ENCODE results near the gene NBPF1.
"Not testable (repeated sequence)": the region's sequence is repeated elsewhere in the genome, so short reads cannot be mapped to it uniquely, and the experiment has no call there.

Gene NBPF1

GRCh38 chr1:16520435-16521287, 92.7 kb downstream of the NBPF1 start:
- H3K36me3 ChIP-seq (ENCODE audit: insufficient read depth, low read depth, low read length); H3K27ac ChIP-seq (ENCODE audit: low read length); H3K4me1 ChIP-seq (ENCODE audit: insufficient read depth, low read length); H3K27me3 ChIP-seq (ENCODE audit: insufficient read depth, low read length); H3K9me3 ChIP-seq (ENCODE audit: insufficient read depth, low read depth, low read length); H3K9ac ChIP-seq (ENCODE audit: low read depth, low read length); H3K4me3 ChIP-seq (ENCODE audit: low read length): not testable (repeated sequence)

GRCh38 chr1:16519255-16519951, 94.0 kb downstream of the NBPF1 start:
- not testable (repeated sequence) for H3K4me1 ChIP-seq (ENCODE audit: insufficient read depth, low read length); H3K27ac ChIP-seq (ENCODE audit: low read length); H3K36me3 ChIP-seq (ENCODE audit: insufficient read depth, low read depth, low read length)

GRCh38 chr1:16518913-16519254, 94.5 kb downstream of the NBPF1 start:
- H3K9me3 ChIP-seq (ENCODE audit: insufficient read depth, low read depth, low read length); H3K36me3 ChIP-seq (ENCODE audit: insufficient read depth, low read depth, low read length); H3K27me3 ChIP-seq (ENCODE audit: insufficient read depth, low read length); H3K9ac ChIP-seq (ENCODE audit: low read depth, low read length); H3K4me3 ChIP-seq (ENCODE audit: low read length); H3K27ac ChIP-seq (ENCODE audit: low read length); H3K4me1 ChIP-seq (ENCODE audit: insufficient read depth, low read length): not testable (repeated sequence)

More at GRCh38 chr1:16519255-16519951, 94.0 kb downstream of the NBPF1 start:
- H3K9me3 ChIP-seq (ENCODE audit: insufficient read depth, low read depth, low read length); H3K4me3 ChIP-seq (ENCODE audit: low read length); H3K27me3 ChIP-seq (ENCODE audit: insufficient read depth, low read length); H3K9ac ChIP-seq (ENCODE audit: low read depth, low read length): not testable (repeated sequence)

GRCh38 chr1:16516694-16517410, 96.5 kb downstream of the NBPF1 start:
- H3K27ac ChIP-seq (ENCODE audit: low read length); H3K4me3 ChIP-seq (ENCODE audit: low read length); H3K36me3 ChIP-seq (ENCODE audit: insufficient read depth, low read depth, low read length); H3K4me1 ChIP-seq (ENCODE audit: insufficient read depth, low read length); H3K9ac ChIP-seq (ENCODE audit: low read depth, low read length); H3K9me3 ChIP-seq (ENCODE audit: insufficient read depth, low read depth, low read length); H3K27me3 ChIP-seq (ENCODE audit: insufficient read depth, low read length): not testable (repeated sequence)

DNA sequence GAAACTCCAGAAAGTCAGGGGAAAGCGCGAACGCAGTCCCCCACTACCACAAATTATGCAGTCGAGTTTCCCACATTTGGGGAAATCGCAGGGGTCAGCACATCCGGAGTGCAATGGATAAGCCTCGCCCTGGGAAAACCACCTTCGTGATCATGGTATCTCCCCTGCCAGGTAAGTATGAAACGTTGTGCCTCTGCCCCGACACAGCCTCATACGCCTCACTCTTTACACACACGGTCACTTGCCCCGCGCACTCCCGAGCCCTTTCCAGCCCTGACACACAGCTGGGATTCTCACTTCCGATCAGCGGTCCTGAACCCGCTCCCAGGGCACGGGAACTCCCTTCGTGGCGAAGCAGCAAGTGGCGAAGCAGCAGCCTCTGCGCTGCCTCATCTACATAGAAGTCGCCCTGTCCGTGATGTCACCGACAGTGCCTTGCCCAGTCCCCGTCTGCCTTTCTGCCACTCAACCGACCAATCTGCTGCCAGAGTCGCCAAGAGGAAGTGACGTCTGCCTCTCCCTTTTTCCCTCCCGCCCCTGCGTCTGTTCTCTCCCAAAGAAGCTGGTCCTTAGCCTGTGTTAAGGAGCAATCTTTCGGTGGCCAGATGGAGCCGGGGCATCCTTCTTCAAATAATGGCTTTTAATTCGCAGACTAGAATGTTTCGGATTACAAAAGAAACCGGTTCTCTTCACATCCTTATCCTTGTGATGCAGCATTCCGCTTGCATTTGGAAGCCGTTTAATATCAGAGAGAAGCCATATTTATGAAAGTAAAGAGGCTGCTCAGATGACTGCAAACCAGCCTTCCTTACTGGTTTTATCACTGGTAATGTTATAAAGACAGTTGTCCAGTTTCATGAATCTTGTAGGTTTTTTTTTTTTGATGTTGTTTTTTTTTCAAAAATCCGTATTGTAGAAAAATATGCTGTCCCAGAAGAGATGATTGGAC, 99.0 kb downstream of the NBPF1 start, which contains the start of gene RNU1-1:
TSS of gene RNU1-1 (minus strand) at position 179 of the 949 bp plus-strand sequence.
- Histone ChIP-seq H3K27ac (ENCODE audit: low read length) (peak within 1 kb of the TSS; percentile 46), H3K4me3 (ENCODE audit: low read length) (peak within 1 kb of the TSS; percentile 64), H3K9ac (ENCODE audit: low read depth, low read length) (peak within 1 kb of the TSS; percentile 87)
- H3K9me3 ChIP-seq (ENCODE audit: insufficient read depth, low read depth, low read length); H3K27me3 ChIP-seq (ENCODE audit: insufficient read depth, low read length); H3K36me3 ChIP-seq (ENCODE audit: insufficient read depth, low read depth, low read length); H3K4me1 ChIP-seq (ENCODE audit: insufficient read depth, low read length): not testable (repeated sequence)

GRCh38 chr1:16513412-16514106, 99.8 kb downstream of the NBPF1 start:
- H3K9me3 ChIP-seq (ENCODE audit: insufficient read depth, low read depth, low read length); H3K27ac ChIP-seq (ENCODE audit: low read length); H3K27me3 ChIP-seq (ENCODE audit: insufficient read depth, low read length); H3K4me1 ChIP-seq (ENCODE audit: insufficient read depth, low read length); H3K36me3 ChIP-seq (ENCODE audit: insufficient read depth, low read depth, low read length): not testable (repeated sequence)
- Histone ChIP-seq H3K4me3 (ENCODE audit: low read length) (peak overlapping the region; percentile 59), H3K9ac (ENCODE audit: low read depth, low read length) (peak overlapping the region; percentile 64; the same call in 1 of the 2 replicates)

DNA sequence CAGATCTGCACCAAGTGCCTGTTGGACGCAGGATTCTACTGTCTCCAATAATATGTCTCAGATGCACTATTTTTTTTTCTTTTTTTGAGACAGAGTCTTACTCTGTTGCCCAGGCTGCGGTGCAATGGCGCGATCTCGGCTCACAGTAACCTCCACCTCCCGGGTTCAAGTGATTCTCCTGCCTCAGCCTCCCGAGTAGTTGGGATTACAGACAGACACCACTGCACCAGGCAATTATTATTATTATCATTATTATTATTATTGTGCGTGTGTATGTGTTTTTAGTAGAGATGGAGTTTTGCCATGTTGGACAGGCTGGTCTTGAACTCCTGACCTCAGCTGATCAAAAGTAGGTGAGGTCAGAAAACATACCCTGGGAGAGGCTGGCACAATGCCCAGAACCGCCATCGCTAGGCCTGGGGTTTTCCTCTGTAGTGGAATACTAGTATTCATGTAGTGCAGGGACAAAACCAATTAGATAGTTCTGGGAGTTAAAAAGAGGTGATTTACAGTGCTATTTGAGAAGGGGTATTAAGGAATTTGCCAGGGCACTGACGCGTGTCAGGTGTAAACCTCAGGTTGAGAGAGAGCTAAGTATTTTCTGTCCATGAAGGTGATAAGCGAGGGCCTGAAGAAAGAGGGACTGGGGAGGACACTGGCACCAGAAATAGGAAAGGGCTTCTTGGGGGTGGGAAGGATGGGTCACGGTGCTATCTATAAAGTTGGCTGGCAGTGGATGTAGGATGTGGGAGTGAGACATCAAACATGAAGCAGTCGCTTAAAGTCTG, 100.5 kb downstream of the NBPF1 start:
- not testable (repeated sequence) for H3K9me3 ChIP-seq (ENCODE audit: insufficient read depth, low read depth, low read length); H3K4me1 ChIP-seq (ENCODE audit: insufficient read depth, low read length); H3K27me3 ChIP-seq (ENCODE audit: insufficient read depth, low read length); H3K27ac ChIP-seq (ENCODE audit: low read length); H3K36me3 ChIP-seq (ENCODE audit: insufficient read depth, low read depth, low read length)
- peak overlapping the region; percentile 59 for H3K4me3 ChIP-seq (ENCODE audit: low read length)
- peak overlapping the region; percentile 48; the same call in 1 of the 2 replicates for H3K9ac ChIP-seq (ENCODE audit: low read depth, low read length)

All from iPS-20b (cell line).